Measurements from ENCODE around the gene CCDC171. TPM values are rescaled to one million over a fixed set of nuclear protein-coding genes. Genes with fewer than 3 reads are reported as not detected.
A peak's percentile ranks its signal among the peaks of the same experiment; 100 is the strongest.
"Not testable (repeated sequence)": the region's sequence is repeated elsewhere in the genome, so short reads cannot be mapped to it uniquely, and the experiment has no call there.

Gene CCDC171
- total and polyA plus RNA-seq, 2 donors from 2014 or later = 1.2 to 5.1 TPM

DNA sequence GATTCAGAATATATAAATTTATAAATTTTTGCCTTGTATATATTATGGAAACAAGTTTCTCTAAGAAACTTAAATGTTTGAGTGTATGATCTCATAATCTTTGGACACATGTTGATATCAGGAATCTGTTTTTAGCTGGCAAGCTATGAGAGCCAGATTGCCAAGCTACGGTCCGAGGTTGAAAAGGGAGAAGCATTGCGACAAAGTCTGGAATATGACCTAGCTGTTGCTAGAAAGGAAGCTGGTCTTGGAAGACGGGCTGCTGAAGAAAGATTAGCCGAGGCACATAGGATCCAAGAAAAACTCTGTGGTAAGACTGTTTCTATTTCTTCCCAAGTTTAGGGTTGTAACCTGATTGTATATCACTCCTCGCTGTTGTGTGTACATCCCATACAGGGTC, 25.9 kb downstream of the CCDC171 start:
- H3K36me3 ChIP-seq (ENCODE audit: control insufficient read depth in 2 of 3, insufficient read depth in 3 of 3, low read length in 3 of 3) = no peaks in the 10 kb centered on the region
- DNase-seq = peak in 1 of 5 donors; percentile 26
- no peaks in the 10 kb centered on the region for H3K27me3 ChIP-seq (ENCODE audit: control insufficient read depth, insufficient read depth, low read length)
- no peaks in the 10 kb centered on the region for H3K9me3 ChIP-seq (ENCODE audit: control insufficient read depth in 2 of 3, insufficient read depth in 1 of 3, low read length in 3 of 3)
- TF ChIP-seq, protein P1, sequence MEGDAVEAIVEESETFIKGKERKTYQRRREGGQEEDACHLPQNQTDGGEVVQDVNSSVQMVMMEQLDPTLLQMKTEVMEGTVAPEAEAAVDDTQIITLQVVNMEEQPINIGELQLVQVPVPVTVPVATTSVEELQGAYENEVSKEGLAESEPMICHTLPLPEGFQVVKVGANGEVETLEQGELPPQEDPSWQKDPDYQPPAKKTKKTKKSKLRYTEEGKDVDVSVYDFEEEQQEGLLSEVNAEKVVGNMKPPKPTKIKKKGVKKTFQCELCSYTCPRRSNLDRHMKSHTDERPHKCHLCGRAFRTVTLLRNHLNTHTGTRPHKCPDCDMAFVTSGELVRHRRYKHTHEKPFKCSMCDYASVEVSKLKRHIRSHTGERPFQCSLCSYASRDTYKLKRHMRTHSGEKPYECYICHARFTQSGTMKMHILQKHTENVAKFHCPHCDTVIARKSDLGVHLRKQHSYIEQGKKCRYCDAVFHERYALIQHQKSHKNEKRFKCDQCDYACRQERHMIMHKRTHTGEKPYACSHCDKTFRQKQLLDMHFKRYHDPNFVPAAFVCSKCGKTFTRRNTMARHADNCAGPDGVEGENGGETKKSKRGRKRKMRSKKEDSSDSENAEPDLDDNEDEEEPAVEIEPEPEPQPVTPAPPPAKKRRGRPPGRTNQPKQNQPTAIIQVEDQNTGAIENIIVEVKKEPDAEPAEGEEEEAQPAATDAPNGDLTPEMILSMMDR (IDR thresholded peaks at IDR 0.05; ENCODE audit: borderline replicate concordance, extremely low read depth, insufficient read depth) = no peak
- H3K9ac ChIP-seq (ENCODE audit: low read length in 3 of 3) = no peak overlapping the region
- no peak overlapping the region for H3K4me3 ChIP-seq (ENCODE audit: low read length in 3 of 3)
- no peaks in the 10 kb centered on the region for H3K4me1 ChIP-seq (ENCODE audit: control insufficient read depth in 2 of 3, insufficient read depth in 2 of 3, low read depth in 1 of 3, low read length in 3 of 3)
- H3K27ac ChIP-seq (ENCODE audit: low read depth in 2 of 2, low read length in 2 of 2) = no peak overlapping the region
- intact Hi-C loops (cut with DNase I) = no loop called here
- no peak for FAIRE-seq

DNA sequence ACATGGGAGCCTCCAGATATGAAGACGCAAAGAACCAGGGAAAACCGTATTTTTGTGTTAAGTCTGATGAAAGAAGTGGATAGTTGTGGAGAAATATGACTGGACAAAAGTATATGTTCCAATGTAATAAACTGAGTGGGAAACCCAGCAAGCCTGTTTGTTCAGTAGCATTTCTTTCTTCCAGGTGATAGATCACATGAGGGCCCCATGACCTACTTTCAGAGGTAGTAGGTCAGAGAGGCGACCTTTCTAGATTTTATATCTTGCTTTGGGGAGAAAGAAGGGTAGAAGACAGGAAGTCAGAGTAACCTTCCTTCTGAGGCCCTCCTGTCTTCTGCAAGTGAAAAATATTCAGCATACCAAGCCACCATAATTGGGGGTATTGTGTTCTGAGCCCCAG, 31.5 kb downstream of the CCDC171 start:
- Histone ChIP-seq H3K9me3 (ENCODE audit: control insufficient read depth in 2 of 3, insufficient read depth in 1 of 3, low read length in 3 of 3) (no peaks in the 10 kb centered on the region), H3K36me3 (ENCODE audit: control insufficient read depth in 2 of 3, insufficient read depth in 3 of 3, low read length in 3 of 3) (no peaks in the 10 kb centered on the region), H3K27ac (ENCODE audit: low read depth in 2 of 2, low read length in 2 of 2) (no peak overlapping the region), H3K4me3 (ENCODE audit: low read length in 3 of 3) (no peak overlapping the region), H3K9ac (ENCODE audit: low read length in 3 of 3) (no peak overlapping the region), H3K4me1 (ENCODE audit: control insufficient read depth in 2 of 3, insufficient read depth in 2 of 3, low read depth in 1 of 3, low read length in 3 of 3) (no peaks in the 10 kb centered on the region), H3K27me3 (ENCODE audit: control insufficient read depth, insufficient read depth, low read length) (no peaks in the 10 kb centered on the region)
- TF ChIP-seq, protein P1 (IDR thresholded peaks at IDR 0.05; ENCODE audit: borderline replicate concordance, extremely low read depth, insufficient read depth) = no peak
- intact Hi-C loops (cut with DNase I) = no loop called here
- FAIRE-seq (no peak), DNase-seq (no peak)

GRCh38 chr9:15592317-15592716, 39.5 kb downstream of the CCDC171 start:
- no peak overlapping the region for H3K27ac ChIP-seq (ENCODE audit: low read depth in 2 of 2, low read length in 2 of 2)
- H3K9ac ChIP-seq (ENCODE audit: low read length in 3 of 3) = no peak overlapping the region
- no peaks in the 10 kb centered on the region for H3K36me3 ChIP-seq (ENCODE audit: control insufficient read depth in 2 of 3, insufficient read depth in 3 of 3, low read length in 3 of 3)
- DNase-seq (no peak), FAIRE-seq (no peak)
- H3K9me3 ChIP-seq (ENCODE audit: control insufficient read depth in 2 of 3, insufficient read depth in 1 of 3, low read length in 3 of 3) = no peaks in the 10 kb centered on the region
- TF ChIP-seq, protein P1 (IDR thresholded peaks at IDR 0.05; ENCODE audit: borderline replicate concordance, extremely low read depth, insufficient read depth) = no peak
- no peaks in the 10 kb centered on the region for H3K4me1 ChIP-seq (ENCODE audit: control insufficient read depth in 2 of 3, insufficient read depth in 2 of 3, low read depth in 1 of 3, low read length in 3 of 3)
- no peaks in the 10 kb centered on the region for H3K27me3 ChIP-seq (ENCODE audit: control insufficient read depth, insufficient read depth, low read length)
- intact Hi-C loops (cut with DNase I) = no loop called here
- H3K4me3 ChIP-seq (ENCODE audit: low read length in 3 of 3) = no peak overlapping the region

DNA sequence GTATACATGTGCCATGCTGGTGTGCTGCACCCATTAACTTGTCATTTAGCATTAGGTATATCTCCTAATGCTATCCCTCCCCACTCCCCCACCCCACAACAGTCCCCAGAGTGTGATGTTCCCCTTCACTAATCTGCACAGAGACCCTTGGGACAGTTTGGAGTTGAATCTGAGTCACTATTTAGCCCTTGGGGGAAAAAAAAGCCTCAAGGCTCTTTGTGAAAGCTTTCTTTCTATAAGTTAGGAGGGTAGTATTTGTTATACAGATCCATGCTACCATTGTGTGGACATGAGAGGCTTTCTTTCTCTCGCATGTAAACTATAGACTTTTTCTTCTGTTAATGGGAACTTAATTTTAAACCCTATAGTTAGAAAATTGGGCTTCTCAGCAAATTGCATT, 40.1 kb downstream of the CCDC171 start:
- FAIRE-seq; H3K4me1 ChIP-seq (ENCODE audit: control insufficient read depth in 2 of 3, insufficient read depth in 2 of 3, low read depth in 1 of 3, low read length in 3 of 3); H3K9me3 ChIP-seq (ENCODE audit: control insufficient read depth in 2 of 3, insufficient read depth in 1 of 3, low read length in 3 of 3); H3K4me3 ChIP-seq (ENCODE audit: low read length in 3 of 3); H3K27me3 ChIP-seq (ENCODE audit: control insufficient read depth, insufficient read depth, low read length); intact Hi-C loops (cut with DNase I); DNase-seq; H3K27ac ChIP-seq (ENCODE audit: low read depth in 2 of 2, low read length in 2 of 2); H3K36me3 ChIP-seq (ENCODE audit: control insufficient read depth in 2 of 3, insufficient read depth in 3 of 3, low read length in 3 of 3); H3K9ac ChIP-seq (ENCODE audit: low read length in 3 of 3): not testable (repeated sequence)

GRCh38 chr9:15600666-15601330, 48.0 kb downstream of the CCDC171 start:
- intact Hi-C loops (cut with DNase I); FAIRE-seq; H3K27me3 ChIP-seq (ENCODE audit: control insufficient read depth, insufficient read depth, low read length); DNase-seq; H3K27ac ChIP-seq (ENCODE audit: low read depth in 2 of 2, low read length in 2 of 2); H3K9ac ChIP-seq (ENCODE audit: low read length in 3 of 3); H3K9me3 ChIP-seq (ENCODE audit: control insufficient read depth in 2 of 3, insufficient read depth in 1 of 3, low read length in 3 of 3); H3K4me3 ChIP-seq (ENCODE audit: low read length in 3 of 3); H3K4me1 ChIP-seq (ENCODE audit: control insufficient read depth in 2 of 3, insufficient read depth in 2 of 3, low read depth in 1 of 3, low read length in 3 of 3); H3K36me3 ChIP-seq (ENCODE audit: control insufficient read depth in 2 of 3, insufficient read depth in 3 of 3, low read length in 3 of 3): not testable (repeated sequence)

All from kidney (tissue), 14 donors.